Tibial artery (tissue), 4 donors: ENCODE results near the gene CYB561A3.
A peak's percentile ranks its signal among the peaks of the same experiment; 100 is the strongest.

Source experiments
- DNase-seq, 2 donors: peaks; one replicate each; pipeline ENCODE4 v3.0.0-alpha.2; 2019
- H3K27ac ChIP-seq, 2 donors: fragments of 200-600 bp; sonication (generic) in 1 of 2; 1 replicate in 1 of 2; 2 replicates in 1 of 2; pipeline ENCODE4 v1.5.1; 2018 to 2019; ENCODE audit warnings: mild to moderate bottlenecking in 1 of 2
- H3K27me3 ChIP-seq, 2 donors: fragments of 200-600 bp; sonication (generic) in 1 of 2; one replicate each; pipeline versions ENCODE4 v1.5.1 to v1.6.0; 2016 to 2019
- H3K36me3 ChIP-seq, 3 donors: fragments of 200-600 bp; sonication (generic) in 2 of 3; one replicate each; pipeline ENCODE4 v1.5.1; 2016 to 2019; ENCODE audit warnings: mild to moderate bottlenecking in 2 of 3
- H3K4me1 ChIP-seq, 4 donors: fragments of 200-600 bp; sonication (generic) in 2 of 4; 1 replicate in 3 of 4; 2 replicates in 1 of 4; pipeline ENCODE4 v1.5.1; 2016 to 2019
- H3K4me3 ChIP-seq, 2 donors: fragments of 200-600 bp; sonication (generic) in 1 of 2; 1 replicate in 1 of 2; 2 replicates in 1 of 2; pipeline ENCODE4 v1.5.1; 2018 to 2019; ENCODE audit warnings: mild to moderate bottlenecking in 2 of 2
- H3K9me3 ChIP-seq, 3 donors: fragments of 200-600 bp; sonication (generic) in 1 of 3; one replicate each; pipeline ENCODE4 v1.5.1; 2016 to 2019
- intact Hi-C: fragments of 100-400 bp; cut with DNase I; formaldehyde crosslinking; loops from one replicate; pipeline ENCODE4 v1.15.0; 2023; ENCODE audit warnings: low total_unique reads
- TF ChIP-seq, protein P1 (sequence below), 2 experiments: fragments of 200-600 bp in 1 of 2; fragments of 450-650 bp in 1 of 2; IDR thresholded peaks; one replicate each; pipeline ENCODE4 v1.5.1; 2017 to 2019; ENCODE audit warnings: antibody characterized with exemption in 2 of 2, mild to moderate bottlenecking in 1 of 2, moderate library complexity in 1 of 2

CYB561A3 gene

DNA sequence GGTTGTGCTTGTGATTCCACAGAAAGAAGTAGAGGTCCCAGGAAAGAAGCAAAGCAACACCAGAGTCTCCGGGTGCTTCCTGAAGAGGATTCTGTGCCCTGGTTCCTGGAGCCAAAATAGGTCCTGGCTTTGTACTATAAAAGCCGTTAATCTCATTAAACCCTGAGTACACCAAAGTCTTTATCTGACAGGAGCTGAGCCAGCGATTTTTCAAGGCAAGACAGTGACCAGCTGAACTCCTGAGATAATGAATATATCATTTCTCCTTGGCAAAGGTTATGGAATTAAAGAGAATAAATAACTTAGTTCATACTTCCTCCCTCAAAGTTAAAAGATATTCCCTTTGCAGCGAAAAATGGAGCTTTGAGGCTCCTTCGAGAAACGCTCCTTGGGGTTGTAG lies 5.7 kb upstream of the CYB561A3 start:
- TF ChIP-seq, protein P1, sequence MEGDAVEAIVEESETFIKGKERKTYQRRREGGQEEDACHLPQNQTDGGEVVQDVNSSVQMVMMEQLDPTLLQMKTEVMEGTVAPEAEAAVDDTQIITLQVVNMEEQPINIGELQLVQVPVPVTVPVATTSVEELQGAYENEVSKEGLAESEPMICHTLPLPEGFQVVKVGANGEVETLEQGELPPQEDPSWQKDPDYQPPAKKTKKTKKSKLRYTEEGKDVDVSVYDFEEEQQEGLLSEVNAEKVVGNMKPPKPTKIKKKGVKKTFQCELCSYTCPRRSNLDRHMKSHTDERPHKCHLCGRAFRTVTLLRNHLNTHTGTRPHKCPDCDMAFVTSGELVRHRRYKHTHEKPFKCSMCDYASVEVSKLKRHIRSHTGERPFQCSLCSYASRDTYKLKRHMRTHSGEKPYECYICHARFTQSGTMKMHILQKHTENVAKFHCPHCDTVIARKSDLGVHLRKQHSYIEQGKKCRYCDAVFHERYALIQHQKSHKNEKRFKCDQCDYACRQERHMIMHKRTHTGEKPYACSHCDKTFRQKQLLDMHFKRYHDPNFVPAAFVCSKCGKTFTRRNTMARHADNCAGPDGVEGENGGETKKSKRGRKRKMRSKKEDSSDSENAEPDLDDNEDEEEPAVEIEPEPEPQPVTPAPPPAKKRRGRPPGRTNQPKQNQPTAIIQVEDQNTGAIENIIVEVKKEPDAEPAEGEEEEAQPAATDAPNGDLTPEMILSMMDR (IDR thresholded peaks at IDR 0.05), result no peak
- no peak overlapping the region for H3K4me3 ChIP-seq
- intact Hi-C loops, result no loop called here
- DNase-seq, result no peak
- no peaks in the 10 kb centered on the region for H3K27me3 ChIP-seq
- H3K27ac ChIP-seq, result peak overlapping the region in 1 of 2 donors; percentile 63
- peaks cover 0 to 30% (median 11%) of the 10 kb centered on the region in 4 donors for H3K4me1 ChIP-seq
- H3K9me3 ChIP-seq, result no peaks in the 10 kb centered on the region
- peaks cover 50 to 76% (median 59%) of the 10 kb centered on the region in 3 donors for H3K36me3 ChIP-seq

DNA sequence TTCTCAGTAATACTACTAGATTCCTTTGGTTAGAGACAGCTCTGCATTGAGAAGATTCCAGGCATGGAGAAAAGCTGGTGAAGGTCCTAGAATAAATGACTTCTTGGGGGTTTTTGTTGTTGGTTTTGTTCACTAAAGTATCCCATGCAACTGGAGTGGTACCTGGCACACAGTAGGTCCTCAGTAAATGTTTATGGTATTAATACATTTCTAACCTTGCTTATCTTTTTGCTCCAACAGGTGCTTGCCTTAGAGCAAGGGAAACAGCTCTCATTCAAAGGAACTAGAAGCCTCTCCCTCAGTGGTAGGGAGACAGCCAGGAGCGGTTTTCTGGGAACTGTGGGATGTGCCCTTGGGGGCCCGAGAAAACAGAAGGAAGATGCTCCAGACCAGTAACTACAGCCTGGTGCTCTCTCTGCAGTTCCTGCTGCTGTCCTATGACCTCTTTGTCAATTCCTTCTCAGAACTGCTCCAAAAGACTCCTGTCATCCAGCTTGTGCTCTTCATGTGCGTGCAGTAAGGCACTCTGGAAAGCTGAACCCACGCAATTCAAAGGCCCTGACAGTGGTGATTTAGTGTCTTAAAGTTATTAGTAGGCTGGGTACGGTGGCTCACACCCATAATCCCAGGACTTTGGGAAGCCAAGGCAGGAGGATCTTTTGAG lies 2.5 kb upstream of the CYB561A3 start:
- Histone ChIP-seq H3K27me3 (no peaks in the 10 kb centered on the region), H3K9me3 (no peaks in the 10 kb centered on the region), H3K27ac (peak overlapping the region in 1 of 2 donors; percentile 6), H3K4me1 (peaks cover 0 to 50% (median 16%) of the 10 kb centered on the region in 4 donors), H3K36me3 (peaks cover 50 to 54% (median 50%) of the 10 kb centered on the region in 3 donors), H3K4me3 (no peak overlapping the region)
- intact Hi-C loops, result no loop called here
- DNase-seq, result no peak
- TF ChIP-seq, protein P1 (IDR thresholded peaks at IDR 0.05), result no peak

- intact Hi-C loops, result no loop called here
- H3K9me3 ChIP-seq, result no peaks in the 10 kb centered on the region
- peak overlapping the region; percentile 60 to 89 for H3K4me3 ChIP-seq
- peaks cover 0 to 50% (median 16%) of the 10 kb centered on the region in 4 donors for H3K4me1 ChIP-seq
- H3K27ac ChIP-seq, result peak overlapping the region; percentile 87 to 99
- TF ChIP-seq, protein P1 (IDR thresholded peaks at IDR 0.05), result no peak
- H3K27me3 ChIP-seq, result no peaks in the 10 kb centered on the region
- peaks cover 34 to 38% (median 35%) of the 10 kb centered on the region in 3 donors for H3K36me3 ChIP-seq
- no peak for DNase-seq
These were observed 827 bp upstream of the CYB561A3 start for GRCh38 chr11:61362542-61362875.

DNA sequence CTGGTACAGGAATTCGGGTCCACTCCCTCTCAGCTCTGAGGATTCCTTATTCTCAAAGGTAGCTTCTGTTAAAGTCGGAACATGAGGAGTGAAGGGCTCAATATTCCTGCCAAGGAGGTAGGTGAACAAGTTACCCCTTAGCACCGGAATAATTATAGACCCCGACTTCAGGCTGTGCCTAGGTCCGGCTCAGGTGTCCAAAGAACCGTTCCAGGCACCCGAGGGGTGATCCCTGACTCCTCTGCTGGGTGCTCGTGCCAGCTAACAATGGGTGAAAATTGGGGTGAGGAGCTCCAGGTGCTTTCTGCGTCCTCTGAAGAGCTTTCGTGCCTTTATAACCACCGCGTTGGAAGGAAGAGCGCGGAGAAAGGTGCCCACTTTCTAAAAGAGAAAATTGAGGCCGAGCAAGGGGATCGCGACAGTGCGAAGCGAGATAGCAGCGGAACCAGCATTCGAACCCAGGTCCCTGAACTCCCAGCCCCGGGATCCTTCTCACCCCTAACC lies 393 bp downstream of the CYB561A3 start:
- Histone ChIP-seq H3K36me3 (peaks cover 25 to 26% (median 26%) of the 10 kb centered on the region in 3 donors), H3K27ac (peak overlapping the region; percentile 87 to 99), H3K9me3 (no peaks in the 10 kb centered on the region), H3K4me3 (peak overlapping the region; percentile 60 to 89), H3K27me3 (no peaks in the 10 kb centered on the region), H3K4me1 (peaks cover 0 to 42% (median 16%) of the 10 kb centered on the region in 4 donors)
- intact Hi-C loops, result loop anchor here (1.0 kb wide), 1 partner anchor 18 kb away; no protein-coding TSS in a partner anchor
- TF ChIP-seq, protein P1 (IDR thresholded peaks at IDR 0.05), result no peak
- DNase-seq, result no peak

DNA sequence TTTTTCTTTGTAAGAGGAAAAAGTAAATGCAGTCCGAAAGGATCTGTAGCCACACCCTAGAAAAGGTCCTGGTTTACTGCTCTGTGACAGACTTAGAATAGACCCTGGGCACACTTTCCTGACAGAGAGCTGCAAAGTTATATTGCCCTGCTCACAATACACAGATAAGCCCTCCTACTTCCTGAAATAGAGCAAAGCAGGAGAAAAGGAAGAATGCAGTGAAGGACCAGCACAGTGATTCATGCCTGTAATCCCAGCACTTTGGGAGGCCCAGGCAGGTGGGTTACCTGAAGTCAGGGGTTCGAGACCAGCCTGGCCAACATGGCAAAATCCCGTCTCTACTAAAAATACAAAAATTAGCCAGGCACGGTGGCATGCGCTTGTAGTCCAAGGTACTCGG lies 2.2 kb downstream of the CYB561A3 start:
- H3K9me3 ChIP-seq, result no peaks in the 10 kb centered on the region
- H3K36me3 ChIP-seq, result peaks cover 11 to 23% (median 22%) of the 10 kb centered on the region in 3 donors
- TF ChIP-seq, protein P1 (IDR thresholded peaks at IDR 0.05), result no peak
- H3K4me3 ChIP-seq, result no peak overlapping the region
- no peak for DNase-seq
- intact Hi-C loops, result no loop called here
- H3K27me3 ChIP-seq, result no peaks in the 10 kb centered on the region
- H3K4me1 ChIP-seq, result peaks cover 0 to 34% (median 15%) of the 10 kb centered on the region in 4 donors
- H3K27ac ChIP-seq, result no peak overlapping the region
